PFSK-1 (cell line): ENCODE measurements around the gene OS9.

Experiments
- POLR2AphosphoS5 ChIP-seq: IDR thresholded peaks from 2 replicates; pipeline ENCODE4 v1.6.1; 2012; ENCODE audit warnings: low read depth, mild to moderate bottlenecking, control low read depth, low read length, moderate library complexity
- REST ChIP-seq, 2 experiments: IDR thresholded peaks; 2 replicates each; pipeline versions ENCODE4 v1.6.1 to v1.8.0; 2011 to 2012; ENCODE audit warnings: low read depth in 2 of 2, low read length in 2 of 2, control low read depth in 1 of 2, inconsistent platforms in 1 of 2, mild to moderate bottlenecking in 1 of 2, moderate library complexity in 1 of 2; ENCODE audit not compliant: insufficient read depth in 1 of 2
- TAF1 ChIP-seq: IDR thresholded peaks from 2 replicates; pipeline ENCODE4 v1.6.1; 2012; ENCODE audit warnings: low read length, control low read depth, borderline replicate concordance; ENCODE audit not compliant: insufficient read depth

GRCh38 chr12:57761391-57761998, 67.6 kb downstream of the OS9 start:
- TF ChIP-seq TAF1 (no peak), POLR2AphosphoS5 (no peak), REST (IDR thresholded peaks at IDR 0.05; ENCODE audit: insufficient read depth in 1 of 2, low read depth in 2 of 2, low read length in 2 of 2) (no peak)
